Measurements from ENCODE around the gene TRAF1. TPM values are rescaled to one million over a fixed set of nuclear protein-coding genes. Genes with fewer than 3 reads are reported as not detected.

Gene TRAF1
- total and polyA plus RNA-seq, 11 donors = 0.93 to 7.8 (median 1.8) TPM

DNA sequence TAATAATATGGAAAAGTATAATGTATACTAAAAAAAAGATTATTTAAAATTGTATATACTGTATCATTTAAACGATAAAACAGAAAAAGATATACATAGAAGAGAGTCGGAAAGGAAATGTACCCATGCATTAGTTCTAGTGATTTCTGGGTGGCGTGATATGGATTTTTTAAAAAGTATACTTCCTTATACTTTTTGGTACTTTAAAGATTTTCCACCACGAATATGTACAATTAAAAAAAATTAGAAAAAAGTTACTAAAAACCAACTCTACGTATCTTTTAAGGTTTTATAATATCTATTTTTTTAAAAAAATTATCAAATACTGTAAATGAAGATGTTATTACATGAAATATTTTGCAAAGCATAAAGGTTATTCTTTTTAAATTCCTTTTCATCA lies 61.9 kb downstream of the TRAF1 start:
- ATAC-seq (no peak), DNase-seq (no peak)
- 87 to 97% (median 95%) methylated on average over 5 of the region's 5 CpGs for WGBS, 4 donors
- Histone ChIP-seq H3K4me3 (no peak overlapping the region), H3K36me3 (peaks cover 0 to 75% (median 44%) of the 10 kb centered on the region in 9 donors), H3K27me3 (no peaks in the 10 kb centered on the region), H3K27ac (no peak overlapping the region), H3K4me1 (peaks cover 0 to 13% (median 2%) of the 10 kb centered on the region in 12 donors), H3K9me3 (no peaks in the 10 kb centered on the region)
- intact Hi-C loops (cut with DNase I) = no loop called here
- no peak for TF ChIP-seq POLR2A (IDR thresholded peaks at IDR 0.05)
- TF ChIP-seq, protein P1, sequence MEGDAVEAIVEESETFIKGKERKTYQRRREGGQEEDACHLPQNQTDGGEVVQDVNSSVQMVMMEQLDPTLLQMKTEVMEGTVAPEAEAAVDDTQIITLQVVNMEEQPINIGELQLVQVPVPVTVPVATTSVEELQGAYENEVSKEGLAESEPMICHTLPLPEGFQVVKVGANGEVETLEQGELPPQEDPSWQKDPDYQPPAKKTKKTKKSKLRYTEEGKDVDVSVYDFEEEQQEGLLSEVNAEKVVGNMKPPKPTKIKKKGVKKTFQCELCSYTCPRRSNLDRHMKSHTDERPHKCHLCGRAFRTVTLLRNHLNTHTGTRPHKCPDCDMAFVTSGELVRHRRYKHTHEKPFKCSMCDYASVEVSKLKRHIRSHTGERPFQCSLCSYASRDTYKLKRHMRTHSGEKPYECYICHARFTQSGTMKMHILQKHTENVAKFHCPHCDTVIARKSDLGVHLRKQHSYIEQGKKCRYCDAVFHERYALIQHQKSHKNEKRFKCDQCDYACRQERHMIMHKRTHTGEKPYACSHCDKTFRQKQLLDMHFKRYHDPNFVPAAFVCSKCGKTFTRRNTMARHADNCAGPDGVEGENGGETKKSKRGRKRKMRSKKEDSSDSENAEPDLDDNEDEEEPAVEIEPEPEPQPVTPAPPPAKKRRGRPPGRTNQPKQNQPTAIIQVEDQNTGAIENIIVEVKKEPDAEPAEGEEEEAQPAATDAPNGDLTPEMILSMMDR (IDR thresholded peaks at IDR 0.05) = no peak

DNA sequence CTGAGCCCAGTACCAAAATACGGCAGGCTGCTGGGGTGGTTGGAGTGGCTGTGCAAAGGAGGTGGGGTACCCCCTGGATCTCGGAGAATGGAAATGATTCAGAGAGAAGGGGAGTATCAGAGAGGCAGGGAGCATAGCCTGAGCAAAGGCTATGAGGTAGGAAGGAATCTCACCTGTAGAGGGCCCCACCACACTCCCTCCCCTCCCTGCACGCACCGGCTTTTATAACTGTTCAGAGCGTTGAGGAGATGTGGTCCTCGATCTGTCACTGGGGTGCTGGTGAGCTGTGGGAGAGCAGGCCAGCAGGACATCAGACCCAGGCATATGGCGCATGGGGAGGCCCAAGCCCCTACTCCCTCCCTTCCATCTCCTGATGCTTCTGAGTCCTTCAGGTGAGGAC lies 62.8 kb downstream of the TRAF1 start:
- intact Hi-C loops (cut with DNase I) = no loop called here
- ATAC-seq (no peak), DNase-seq (no peak)
- TF ChIP-seq POLR2A (IDR thresholded peaks at IDR 0.05) = no peak
- Histone ChIP-seq H3K36me3 (peaks cover 0 to 83% (median 49%) of the 10 kb centered on the region in 9 donors), H3K27ac (no peak overlapping the region), H3K27me3 (no peaks in the 10 kb centered on the region), H3K4me1 (peaks cover 0 to 10% (median 0%) of the 10 kb centered on the region in 12 donors), H3K9me3 (no peaks in the 10 kb centered on the region), H3K4me3 (no peak overlapping the region)
- WGBS, 4 donors = 85 to 93% (median 90%) methylated on average over 7 of the region's 7 CpGs

DNA sequence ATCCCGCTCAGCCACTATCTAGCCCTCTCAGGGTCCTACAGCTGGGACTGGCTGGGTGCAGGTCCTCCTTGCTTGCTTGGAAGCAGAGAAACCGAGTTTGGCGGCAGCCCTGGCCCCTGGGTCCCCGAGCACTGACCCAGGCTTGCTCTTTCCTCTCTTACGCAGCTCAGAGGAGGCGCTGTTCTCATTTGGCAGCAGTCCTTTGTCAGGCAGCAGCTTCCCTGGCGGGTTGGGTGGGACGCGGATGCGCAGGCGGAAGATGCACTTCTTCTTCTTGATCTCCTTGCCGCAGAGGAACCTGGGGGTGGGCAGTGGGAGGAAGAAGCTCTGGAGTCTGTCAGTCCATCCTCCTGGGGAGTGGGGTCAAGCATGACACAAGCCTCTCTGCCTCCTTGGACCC lies 64.1 kb downstream of the TRAF1 start:
- ATAC-seq (no peak), DNase-seq (no peak)
- intact Hi-C loops (cut with DNase I) = no loop called here
- no peak overlapping the region for H3K4me3 ChIP-seq
- TF ChIP-seq, protein P1 (IDR thresholded peaks at IDR 0.05) = no peak
- no peak for TF ChIP-seq POLR2A (IDR thresholded peaks at IDR 0.05)
- H3K4me1 ChIP-seq = peaks cover 0 to 3% (median 0%) of the 10 kb centered on the region in 12 donors
- H3K36me3 ChIP-seq = peaks cover 0 to 95% (median 58%) of the 10 kb centered on the region in 9 donors
- 91 to 100% (median 93%) methylated on average over 1 to 12 of the region's 12 CpGs for WGBS, 4 donors
- H3K27me3 ChIP-seq = no peaks in the 10 kb centered on the region
- H3K9me3 ChIP-seq = no peaks in the 10 kb centered on the region
- H3K27ac ChIP-seq = no peak overlapping the region

DNA sequence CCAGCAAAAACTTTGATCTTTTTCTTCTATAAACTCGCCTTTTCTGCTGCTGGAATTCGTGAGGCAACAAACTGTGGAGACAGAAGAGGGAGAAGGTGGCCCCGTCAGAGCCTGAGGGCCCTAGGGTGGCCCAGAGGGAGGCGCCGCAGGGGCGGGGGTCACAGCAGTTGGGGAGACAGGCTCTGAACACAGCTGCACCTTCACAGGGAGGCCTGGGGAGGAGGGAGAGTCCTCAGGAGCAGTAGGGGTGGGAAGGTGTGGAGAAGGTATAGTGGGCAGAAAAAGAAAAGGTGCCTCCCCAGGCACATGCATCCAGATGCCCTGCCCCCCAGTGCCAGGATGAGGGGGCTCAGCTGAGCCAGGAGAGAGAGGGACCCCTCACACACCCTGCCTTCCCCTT lies 64.7 kb downstream of the TRAF1 start:
- no peak for TF ChIP-seq POLR2A (IDR thresholded peaks at IDR 0.05)
- TF ChIP-seq, protein P1 (IDR thresholded peaks at IDR 0.05) = no peak
- Histone ChIP-seq H3K9me3 (no peaks in the 10 kb centered on the region), H3K4me3 (no peak overlapping the region), H3K27me3 (no peaks in the 10 kb centered on the region), H3K36me3 (peaks cover 0 to 97% (median 57%) of the 10 kb centered on the region in 9 donors), H3K4me1 (peaks cover 0 to 5% (median 0%) of the 10 kb centered on the region in 12 donors), H3K27ac (no peak overlapping the region)
- intact Hi-C loops (cut with DNase I) = no loop called here
- ATAC-seq (no peak), DNase-seq (no peak)
- WGBS, 4 donors = 96 to 97% (median 97%) methylated on average over 6 of the region's 6 CpGs

DNA sequence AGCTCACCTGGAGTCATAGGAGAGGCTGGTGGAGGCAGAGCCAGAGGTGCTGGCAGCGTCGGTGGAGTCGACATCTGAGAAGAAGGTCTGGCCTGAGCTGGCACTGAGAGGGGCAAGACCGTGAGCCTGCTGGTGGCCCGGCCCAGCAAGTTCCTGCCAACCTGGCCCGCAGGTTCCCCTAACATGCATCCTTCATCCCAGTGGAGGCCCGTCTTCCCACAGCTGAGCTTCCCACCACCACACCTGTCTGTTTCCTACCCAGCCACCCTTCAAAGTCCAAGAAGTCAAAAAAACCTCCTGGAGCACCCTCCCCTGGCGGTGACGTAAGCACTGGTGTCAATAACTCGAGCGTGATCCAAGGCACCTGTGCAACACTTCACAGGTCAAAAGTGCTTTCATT lies 66.5 kb downstream of the TRAF1 start:
- Histone ChIP-seq H3K9me3 (no peaks in the 10 kb centered on the region), H3K27ac (no peak overlapping the region), H3K27me3 (no peaks in the 10 kb centered on the region), H3K4me3 (no peak overlapping the region), H3K36me3 (peaks cover 0 to 89% (median 49%) of the 10 kb centered on the region in 9 donors), H3K4me1 (peaks cover 0 to 10% (median 0%) of the 10 kb centered on the region in 12 donors)
- intact Hi-C loops (cut with DNase I) = no loop called here
- DNase-seq = no peak
- ATAC-seq = no peak
- TF ChIP-seq POLR2A (IDR thresholded peaks at IDR 0.05) = no peak
- TF ChIP-seq, protein P1 (IDR thresholded peaks at IDR 0.05) = no peak
- 95 to 97% (median 96%) methylated on average over 9 to 11 of the region's 11 CpGs for WGBS, 4 donors
